Karpas-422 (cell line): Measurements from ENCODE around the gene PLEKHH2. TPM values are rescaled to one million over a fixed set of nuclear protein-coding genes. Genes with fewer than 3 reads are reported as not detected.

ENCODE experiments used
- DNase-seq: peaks from one replicate; pipeline ENCODE4 v3.0.0-alpha.2; 2015
- H2AFZ ChIP-seq: fragments of 200-600 bp; sonication (generic); 2 replicates; pipeline ENCODE4 v1.6.1; 2014; ENCODE audit warnings: antibody characterized with exemption, low read length, mixed read lengths
- H3K27ac ChIP-seq: fragments of 200-600 bp; sonication (generic); 2 replicates; pipeline ENCODE4 v1.5.1; 2014; ENCODE audit warnings: mild to moderate bottlenecking, low read length, moderate library complexity
- H3K27me3 ChIP-seq: fragments of 200-600 bp; sonication (generic); 2 replicates; pipeline ENCODE4 v1.6.1; 2014; ENCODE audit warnings: low read length, mixed read lengths
- H3K36me3 ChIP-seq: fragments of 200-600 bp; sonication (generic); 2 replicates; pipeline ENCODE4 v1.6.1; 2014; ENCODE audit warnings: low read length, mixed read lengths; ENCODE audit not compliant: insufficient read depth
- H3K4me1 ChIP-seq: fragments of 200-600 bp; sonication (generic); 2 replicates; pipeline ENCODE4 v1.6.1; 2014; ENCODE audit warnings: mild to moderate bottlenecking, low read length, mixed read lengths
- H3K4me2 ChIP-seq: fragments of 200-600 bp; sonication (generic); 2 replicates; pipeline ENCODE4 v1.6.1; 2014; ENCODE audit warnings: low read length, low read depth, mild to moderate bottlenecking; ENCODE audit not compliant: poor library complexity, severe bottlenecking
- H3K4me3 ChIP-seq: fragments of 200-600 bp; sonication (generic); 2 replicates; pipeline ENCODE4 v1.5.1; 2014; ENCODE audit warnings: mild to moderate bottlenecking, antibody characterized with exemption, low read length, mixed read lengths
- H3K79me2 ChIP-seq: fragments of 200-600 bp; sonication (generic); 2 replicates; pipeline ENCODE4 v1.6.1; 2014; ENCODE audit warnings: mild to moderate bottlenecking, low read length, mixed read lengths
- H3K9ac ChIP-seq: fragments of 200-600 bp; sonication (generic); 2 replicates; pipeline ENCODE4 v1.6.0; 2014; ENCODE audit warnings: low read length
- H3K9me2 ChIP-seq: fragments of 200-600 bp; sonication (generic), shearing (Covaris generic); replicated peaks from 2 replicates; pipeline ENCODE4 v1.6.0; 2014; ENCODE audit warnings: mild to moderate bottlenecking, low read length, moderate library complexity; ENCODE audit not compliant: insufficient read depth
- H3K9me3 ChIP-seq: fragments of 300-700, 200-600 bp; sonication (generic); 2 replicates; pipeline ENCODE4 v1.6.1; 2014; ENCODE audit warnings: low read length, mixed read lengths
- H4K20me1 ChIP-seq: fragments of 200-600 bp; sonication (generic); 2 replicates; pipeline ENCODE4 v1.6.1; 2014; ENCODE audit warnings: mild to moderate bottlenecking, antibody characterized with exemption, low read length, low read depth; ENCODE audit not compliant: insufficient read depth
- total RNA-seq: library from RNA; depleted of rRNA; stranded (reverse); fragments of >200 nt; shearing (Covaris generic); gene quantifications from 2 replicates; pipeline ENCODE4 v1.2.3, GENCODE V29; 2014; ENCODE audit warnings: low replicate concordance

Gene PLEKHH2
- total RNA-seq, 1 experiment from 2014 or later = not detected

- Histone ChIP-seq H3K27me3 (no peaks in the 10 kb centered on the region), H3K36me3 (no peaks in the 10 kb centered on the region), H3K4me2 (no peak overlapping the region), H3K4me1 (no peaks in the 10 kb centered on the region), H3K9me2 (no peaks in the 10 kb centered on the region), H3K27ac (no peak overlapping the region), H2AFZ (no peak overlapping the region), H3K4me3 (no peak overlapping the region), H3K9me3 (no peaks in the 10 kb centered on the region), H3K79me2 (no peaks in the 10 kb centered on the region), H4K20me1 (no peaks in the 10 kb centered on the region), H3K9ac (no peak overlapping the region)
- no peak for DNase-seq
Observed at GRCh38 chr2:43736637-43737036, 99.6 kb downstream of the PLEKHH2 start.

- Histone ChIP-seq H3K27me3 (no peaks in the 10 kb centered on the region), H3K4me1 (no peaks in the 10 kb centered on the region), H2AFZ (no peak overlapping the region), H4K20me1 (no peaks in the 10 kb centered on the region), H3K36me3 (no peaks in the 10 kb centered on the region), H3K79me2 (no peaks in the 10 kb centered on the region), H3K9me3 (no peaks in the 10 kb centered on the region), H3K9ac (no peak overlapping the region), H3K4me2 (no peak overlapping the region), H3K4me3 (no peak overlapping the region), H3K9me2 (no peaks in the 10 kb centered on the region), H3K27ac (no peak overlapping the region)
- no peak for DNase-seq
Observed at GRCh38 chr2:43737097-43737854, 100.2 kb downstream of the PLEKHH2 start.

- Histone ChIP-seq H3K9ac (no peak overlapping the region), H3K4me2 (no peak overlapping the region), H3K9me3 (no peaks in the 10 kb centered on the region), H3K79me2 (no peaks in the 10 kb centered on the region), H3K36me3 (no peaks in the 10 kb centered on the region), H2AFZ (no peak overlapping the region), H3K9me2 (no peaks in the 10 kb centered on the region), H3K4me3 (no peak overlapping the region), H3K27ac (no peak overlapping the region), H4K20me1 (no peaks in the 10 kb centered on the region), H3K4me1 (no peaks in the 10 kb centered on the region), H3K27me3 (no peaks in the 10 kb centered on the region)
- no peak for DNase-seq
Observed at GRCh38 chr2:43737855-43738254, 100.8 kb downstream of the PLEKHH2 start.

- DNase-seq = no peak
- Histone ChIP-seq H2AFZ (no peak overlapping the region), H3K9me3 (no peaks in the 10 kb centered on the region), H3K4me3 (no peak overlapping the region), H3K9ac (no peak overlapping the region), H3K27me3 (no peaks in the 10 kb centered on the region), H3K9me2 (no peaks in the 10 kb centered on the region), H3K36me3 (no peaks in the 10 kb centered on the region), H3K4me2 (no peak overlapping the region), H4K20me1 (no peaks in the 10 kb centered on the region), H3K27ac (no peak overlapping the region), H3K79me2 (no peaks in the 10 kb centered on the region), H3K4me1 (no peaks in the 10 kb centered on the region)
Observed at GRCh38 chr2:43738257-43738656, 101.2 kb downstream of the PLEKHH2 start.

GRCh38 chr2:43743706-43744105 is 106.6 kb downstream of the PLEKHH2 start:
- H4K20me1 ChIP-seq = no peaks in the 10 kb centered on the region
- no peak overlapping the region for H3K4me3 ChIP-seq
- H2AFZ ChIP-seq = no peak overlapping the region
- H3K36me3 ChIP-seq = no peaks in the 10 kb centered on the region
- no peak overlapping the region for H3K4me2 ChIP-seq
- no peaks in the 10 kb centered on the region for H3K4me1 ChIP-seq
- no peaks in the 10 kb centered on the region for H3K9me2 ChIP-seq
- H3K27ac ChIP-seq = no peak overlapping the region
- H3K27me3 ChIP-seq = no peaks in the 10 kb centered on the region
- no peaks in the 10 kb centered on the region for H3K9me3 ChIP-seq
- H3K79me2 ChIP-seq = no peaks in the 10 kb centered on the region
- no peak for DNase-seq
- H3K9ac ChIP-seq = no peak overlapping the region

GRCh38 chr2:43745457-43745856 is 108.4 kb downstream of the PLEKHH2 start:
- H3K9me3 ChIP-seq = no peaks in the 10 kb centered on the region
- no peaks in the 10 kb centered on the region for H3K36me3 ChIP-seq
- no peaks in the 10 kb centered on the region for H3K27me3 ChIP-seq
- H3K4me3 ChIP-seq = no peak overlapping the region
- H3K9me2 ChIP-seq = no peaks in the 10 kb centered on the region
- no peak overlapping the region for H2AFZ ChIP-seq
- no peaks in the 10 kb centered on the region for H3K79me2 ChIP-seq
- H3K27ac ChIP-seq = no peak overlapping the region
- DNase-seq = no peak
- H3K4me1 ChIP-seq = no peaks in the 10 kb centered on the region
- H3K4me2 ChIP-seq = no peak overlapping the region
- H4K20me1 ChIP-seq = no peaks in the 10 kb centered on the region
- no peak overlapping the region for H3K9ac ChIP-seq

- H3K4me2 ChIP-seq = no peak overlapping the region
- H3K27me3 ChIP-seq = no peaks in the 10 kb centered on the region
- no peaks in the 10 kb centered on the region for H3K79me2 ChIP-seq
- no peak overlapping the region for H3K4me3 ChIP-seq
- H3K9me2 ChIP-seq = no peaks in the 10 kb centered on the region
- no peaks in the 10 kb centered on the region for H4K20me1 ChIP-seq
- H2AFZ ChIP-seq = no peak overlapping the region
- H3K9me3 ChIP-seq = no peaks in the 10 kb centered on the region
- no peak overlapping the region for H3K9ac ChIP-seq
- H3K4me1 ChIP-seq = no peaks in the 10 kb centered on the region
- no peak overlapping the region for H3K27ac ChIP-seq
- H3K36me3 ChIP-seq = no peaks in the 10 kb centered on the region
- no peak for DNase-seq
Observed at GRCh38 chr2:43748333-43748732, 111.3 kb downstream of the PLEKHH2 start.

- no peaks in the 10 kb centered on the region for H3K9me2 ChIP-seq
- no peak for DNase-seq
Observed at GRCh38 chr2:43749583-43749982, 112.5 kb downstream of the PLEKHH2 start.

More at GRCh38 chr2:43749583-43749982, 112.5 kb downstream of the PLEKHH2 start:
- no peak overlapping the region for H3K27ac ChIP-seq
- H3K36me3 ChIP-seq = no peaks in the 10 kb centered on the region
- no peaks in the 10 kb centered on the region for H3K4me1 ChIP-seq
- H3K9ac ChIP-seq = no peak overlapping the region
- no peak overlapping the region for H2AFZ ChIP-seq
- H3K79me2 ChIP-seq = no peaks in the 10 kb centered on the region
- H3K4me2 ChIP-seq = no peak overlapping the region
- H3K27me3 ChIP-seq = no peaks in the 10 kb centered on the region
- no peaks in the 10 kb centered on the region for H3K9me3 ChIP-seq
- H4K20me1 ChIP-seq = no peaks in the 10 kb centered on the region
- H3K4me3 ChIP-seq = no peak overlapping the region
